OCI-LY3 (cell line): ENCODE measurements around the gene PKD1.

Experiments used
- H2AFZ ChIP-seq: fragments of 200-600, 300-600 bp; shearing (Covaris generic); 2 replicates; pipeline ENCODE4 v1.6.0; 2014; ENCODE audit warnings: antibody characterized with exemption, low read depth, low read length
- H3K27ac ChIP-seq: fragments of 200-600, 300-600 bp; sonication (generic); 2 replicates; pipeline ENCODE4 v1.5.1; 2014; ENCODE audit warnings: mild to moderate bottlenecking, low read length, moderate library complexity, mixed read lengths
- H3K27me3 ChIP-seq: fragments of 200-600, 300-600 bp; sonication (generic); 2 replicates; pipeline ENCODE4 v1.6.1; 2014; ENCODE audit warnings: low read depth, low read length, mixed read lengths
- H3K36me3 ChIP-seq: fragments of 200-600, 300-600 bp; sonication (generic); replicated peaks from 2 replicates; pipeline ENCODE3; 2014; ENCODE audit warnings: low read depth, low read length, mixed read lengths
- H3K4me1 ChIP-seq: fragments of 300-600, 200-600 bp; sonication (generic); 2 replicates; pipeline ENCODE4 v1.6.1; 2014; ENCODE audit warnings: low read length, mixed read lengths
- H3K4me2 ChIP-seq: fragments of 200-600, 300-600 bp; sonication (generic); 2 replicates; pipeline ENCODE4 v1.6.1; 2014; ENCODE audit warnings: low read length, mixed read lengths
- H3K4me3 ChIP-seq: fragments of 300-600, 200-600 bp; sonication (generic); 2 replicates; pipeline ENCODE4 v1.5.1; 2014; ENCODE audit warnings: antibody characterized with exemption, mild to moderate bottlenecking, low read length, moderate library complexity
- H3K79me2 ChIP-seq: fragments of 300-600, 200-600 bp; shearing (Covaris generic); 2 replicates; pipeline ENCODE4 v1.6.1; 2014; ENCODE audit warnings: mild to moderate bottlenecking, low read length, mixed read lengths
- H3K9ac ChIP-seq: fragments of 300-600, 200-600 bp; shearing (Covaris generic); 2 replicates; pipeline ENCODE4 v1.6.0; 2014; ENCODE audit warnings: mild to moderate bottlenecking, low read length, moderate library complexity
- H3K9me3 ChIP-seq: fragments of 200-600, 300-600 bp; shearing (Covaris generic); 2 replicates; pipeline ENCODE4 v1.6.1; 2014; ENCODE audit warnings: low read length, mixed read lengths; ENCODE audit not compliant: insufficient read depth
- H4K20me1 ChIP-seq: fragments of 200-600, 300-600 bp; sonication (generic); 2 replicates; pipeline ENCODE4 v1.6.1; 2016; ENCODE audit warnings: low read length, mixed read lengths; ENCODE audit not compliant: insufficient read depth
- CTCF ChIP-seq: fragments of 200-600, 300-600 bp; sonication (generic); IDR thresholded peaks from 2 replicates; pipeline ENCODE4 v1.5.1; 2014; ENCODE audit warnings: antibody characterized with exemption, low read length, low read depth
- EZH2phosphoT487 ChIP-seq: fragments of 200-600 bp; shearing (Covaris generic); IDR thresholded peaks from 2 replicates; pipeline ENCODE4 v1.6.1; 2018; ENCODE audit warnings: antibody characterized with exemption, mixed run types, low read depth

Gene PKD1

GRCh38 chr16:2086106-2086742 lies 49.5 kb downstream of the PKD1 start:
- no peaks in the 10 kb centered on the region for H3K9me3 ChIP-seq
- H3K4me1 ChIP-seq = no peaks in the 10 kb centered on the region
- H3K4me2 ChIP-seq = no peak overlapping the region
- no peak for TF ChIP-seq EZH2phosphoT487
- TF ChIP-seq CTCF = no peak
- H3K4me3 ChIP-seq = no peak overlapping the region
- no peaks in the 10 kb centered on the region for H3K79me2 ChIP-seq
- no peak overlapping the region for H3K27ac ChIP-seq
- no peaks in the 10 kb centered on the region for H4K20me1 ChIP-seq
- no peak overlapping the region for H3K9ac ChIP-seq
- H2AFZ ChIP-seq = no peak overlapping the region
- H3K36me3 ChIP-seq = peaks cover 4% of the 10 kb centered on the region
- H3K27me3 ChIP-seq = no peaks in the 10 kb centered on the region

- Histone ChIP-seq H3K79me2 (no peaks in the 10 kb centered on the region), H3K4me3 (no peak overlapping the region), H3K9me3 (no peaks in the 10 kb centered on the region), H3K36me3 (peaks cover 4% of the 10 kb centered on the region), H3K27me3 (no peaks in the 10 kb centered on the region), H3K4me1 (no peaks in the 10 kb centered on the region), H4K20me1 (no peaks in the 10 kb centered on the region), H3K9ac (no peak overlapping the region), H2AFZ (no peak overlapping the region), H3K27ac (no peak overlapping the region), H3K4me2 (no peak overlapping the region)
- TF ChIP-seq EZH2phosphoT487 (no peak), CTCF (no peak)
Measured at GRCh38 chr16:2085669-2086068, 50.0 kb downstream of the PKD1 start.

GRCh38 chr16:2084895-2085625 lies 50.6 kb downstream of the PKD1 start:
- no peaks in the 10 kb centered on the region for H3K79me2 ChIP-seq
- H2AFZ ChIP-seq = no peak overlapping the region
- H3K27me3 ChIP-seq = no peaks in the 10 kb centered on the region
- no peaks in the 10 kb centered on the region for H4K20me1 ChIP-seq
- no peak overlapping the region for H3K9ac ChIP-seq
- no peaks in the 10 kb centered on the region for H3K4me1 ChIP-seq
- H3K4me3 ChIP-seq = no peak overlapping the region
- H3K9me3 ChIP-seq = no peaks in the 10 kb centered on the region
- H3K36me3 ChIP-seq = peaks cover 4% of the 10 kb centered on the region
- TF ChIP-seq CTCF (no peak), EZH2phosphoT487 (no peak)
- no peak overlapping the region for H3K27ac ChIP-seq
- H3K4me2 ChIP-seq = no peak overlapping the region

- H3K4me3 ChIP-seq = no peak overlapping the region
- TF ChIP-seq EZH2phosphoT487 = no peak
- TF ChIP-seq CTCF = no peak
- no peaks in the 10 kb centered on the region for H4K20me1 ChIP-seq
- no peaks in the 10 kb centered on the region for H3K4me1 ChIP-seq
- H3K27ac ChIP-seq = no peak overlapping the region
- no peak overlapping the region for H2AFZ ChIP-seq
- no peaks in the 10 kb centered on the region for H3K79me2 ChIP-seq
- H3K9me3 ChIP-seq = no peaks in the 10 kb centered on the region
- H3K27me3 ChIP-seq = no peaks in the 10 kb centered on the region
- H3K36me3 ChIP-seq = no peaks in the 10 kb centered on the region
- H3K4me2 ChIP-seq = no peak overlapping the region
- no peak overlapping the region for H3K9ac ChIP-seq
Measured at GRCh38 chr16:2083876-2084780, 51.6 kb downstream of the PKD1 start.
